Measurements from ENCODE around the gene DDC.

The DDC gene

GRCh38 chr7:50497068-50497642, 68.0 kb downstream of the DDC start:
- no peak for DNase-seq (ENCODE audit: low read depth)
- H3K4me3 ChIP-seq (ENCODE audit: low read depth, low read length): no peak overlapping the region
- TF ChIP-seq CTCF (IDR thresholded peaks at IDR 0.05; ENCODE audit: insufficient read depth, low read depth, low read length, missing control alignments): no peak

DNA sequence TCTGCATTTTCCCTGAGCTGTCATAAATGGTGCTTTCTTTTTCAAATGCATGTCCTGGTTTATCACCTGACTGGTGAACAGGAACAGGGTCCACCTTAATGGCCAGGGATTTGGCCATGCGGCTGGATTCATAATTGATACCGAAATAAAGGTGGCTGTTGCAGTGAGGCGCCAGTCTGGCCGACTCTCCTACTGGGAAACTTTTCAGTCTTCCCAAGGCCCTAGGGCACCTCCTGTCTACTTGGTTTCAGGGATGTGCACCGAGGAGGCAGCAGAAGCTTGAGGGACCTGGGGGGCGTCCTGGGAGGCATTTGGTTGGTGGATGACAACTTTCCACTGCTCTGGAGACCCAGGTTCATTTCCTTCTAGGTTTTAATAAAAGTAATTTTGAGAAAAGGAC, 68.6 kb downstream of the DDC start:
- no peak overlapping the region for H3K4me3 ChIP-seq (ENCODE audit: low read depth, low read length)
- no peak for DNase-seq (ENCODE audit: low read depth)
- no peak for TF ChIP-seq CTCF (IDR thresholded peaks at IDR 0.05; ENCODE audit: insufficient read depth, low read depth, low read length, missing control alignments)

DNA sequence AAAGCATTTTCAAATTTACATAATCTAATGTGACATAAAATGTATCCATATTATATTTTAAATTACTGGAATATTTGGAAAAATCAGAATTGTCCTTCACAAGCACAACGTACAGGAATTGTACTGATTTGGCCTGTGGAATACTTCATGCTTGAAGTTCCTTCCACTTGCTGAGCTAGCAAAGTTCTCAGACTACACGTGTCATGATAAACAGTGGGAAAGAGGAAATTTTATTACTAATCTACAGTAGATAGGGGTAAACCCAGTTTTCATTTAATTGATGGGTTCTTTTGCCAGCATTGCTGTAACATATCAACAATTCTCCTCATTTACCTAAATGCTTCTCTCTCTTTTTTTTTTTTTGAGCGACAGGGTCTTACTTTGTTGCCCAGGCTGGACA, 69.5 kb downstream of the DDC start:
- TF ChIP-seq CTCF (IDR thresholded peaks at IDR 0.05; ENCODE audit: insufficient read depth, low read depth, low read length, missing control alignments): no peak
- DNase-seq (ENCODE audit: low read depth): no peak
- no peak overlapping the region for H3K4me3 ChIP-seq (ENCODE audit: low read depth, low read length)

GRCh38 chr7:50492770-50493519, 72.3 kb downstream of the DDC start:
- TF ChIP-seq CTCF (IDR thresholded peaks at IDR 0.05; ENCODE audit: insufficient read depth, low read depth, low read length, missing control alignments): no peak
- no peak overlapping the region for H3K4me3 ChIP-seq (ENCODE audit: low read depth, low read length)
- DNase-seq (ENCODE audit: low read depth): no peak

- no peak for DNase-seq (ENCODE audit: low read depth)
- H3K4me3 ChIP-seq (ENCODE audit: low read depth, low read length): no peak overlapping the region
- no peak for TF ChIP-seq CTCF (IDR thresholded peaks at IDR 0.05; ENCODE audit: insufficient read depth, low read depth, low read length, missing control alignments)
Measured at GRCh38 chr7:50491943-50492342, 73.3 kb downstream of the DDC start.

DNA sequence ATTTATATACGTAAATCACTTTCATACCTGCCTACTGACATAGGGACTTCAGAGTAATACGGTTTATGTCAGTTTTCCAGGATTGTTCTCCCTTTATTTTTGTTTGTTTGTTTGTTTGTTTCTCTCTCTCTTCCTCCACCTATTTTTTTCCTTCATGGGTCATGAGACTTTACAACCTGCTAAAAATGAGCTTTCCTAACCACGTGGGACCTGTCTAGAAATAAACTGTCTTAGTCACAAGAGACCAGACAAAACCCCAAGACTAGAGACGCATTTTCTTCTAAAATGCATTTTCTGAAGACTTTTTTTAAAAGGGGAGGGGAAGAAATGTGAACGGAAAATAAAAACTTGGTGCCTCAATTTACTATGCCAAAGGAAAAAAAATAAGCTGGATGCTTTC, 74.0 kb downstream of the DDC start:
- H3K4me3 ChIP-seq (ENCODE audit: low read depth, low read length): no peak overlapping the region
- no peak for DNase-seq (ENCODE audit: low read depth)
- TF ChIP-seq CTCF (IDR thresholded peaks at IDR 0.05; ENCODE audit: insufficient read depth, low read depth, low read length, missing control alignments): no peak

GRCh38 chr7:50488379-50488778, 76.8 kb downstream of the DDC start:
- H3K4me3 ChIP-seq (ENCODE audit: low read depth, low read length): no peak overlapping the region
- TF ChIP-seq CTCF (IDR thresholded peaks at IDR 0.05; ENCODE audit: insufficient read depth, low read depth, low read length, missing control alignments): no peak
- DNase-seq (ENCODE audit: low read depth): no peak

Measured in GM12865 (cell line).